ENCODE data around the gene RTN4. TPM values are rescaled to one million over a fixed set of nuclear protein-coding genes. Genes with fewer than 3 reads are reported as not detected.
"Not testable (repeated sequence)": the region's sequence is repeated elsewhere in the genome, so short reads cannot be mapped to it uniquely, and the experiment has no call there.

Gene RTN4
- total and polyA plus RNA-seq, 2 experiments from 2014 or later: 218 to 221 TPM

GRCh38 chr2:55093381-55093780 is 43.1 kb upstream of the RTN4 start:
- H3K27me3 Mint-ChIP-seq (ENCODE audit: insufficient read depth, low read depth, poor library complexity): no peaks in the 10 kb centered on the region
- peaks cover 4% of the 10 kb centered on the region for H3K4me1 Mint-ChIP-seq
- Histone ChIP-seq H3K79me2 (replicated peaks; ENCODE audit: insufficient read depth) (no peaks in the 10 kb centered on the region), H3K4me3 (no peak overlapping the region), H3F3A (replicated peaks; ENCODE audit: low read depth) (no peaks in the 10 kb centered on the region), H4K20me1 (replicated peaks; ENCODE audit: insufficient read depth) (no peaks in the 10 kb centered on the region), H3K27ac (ENCODE audit: low read depth) (no peak overlapping the region), H3K4me1 (ENCODE audit: insufficient read depth) (peaks cover 4% of the 10 kb centered on the region), H2AFZ (no peak overlapping the region), H3K4me2 (no peak overlapping the region), H3K36me3 (ENCODE audit: insufficient read depth) (no peaks in the 10 kb centered on the region; the same call in 1 of the 2 replicates), H3K9me2 (ENCODE audit: insufficient read depth) (peaks cover 11% of the 10 kb centered on the region), H3K27me3 (ENCODE audit: insufficient read depth) (no peaks in the 10 kb centered on the region)
- H3K36me3 Mint-ChIP-seq (ENCODE audit: low read depth): no peaks in the 10 kb centered on the region
- TF ChIP-seq, protein P1, sequence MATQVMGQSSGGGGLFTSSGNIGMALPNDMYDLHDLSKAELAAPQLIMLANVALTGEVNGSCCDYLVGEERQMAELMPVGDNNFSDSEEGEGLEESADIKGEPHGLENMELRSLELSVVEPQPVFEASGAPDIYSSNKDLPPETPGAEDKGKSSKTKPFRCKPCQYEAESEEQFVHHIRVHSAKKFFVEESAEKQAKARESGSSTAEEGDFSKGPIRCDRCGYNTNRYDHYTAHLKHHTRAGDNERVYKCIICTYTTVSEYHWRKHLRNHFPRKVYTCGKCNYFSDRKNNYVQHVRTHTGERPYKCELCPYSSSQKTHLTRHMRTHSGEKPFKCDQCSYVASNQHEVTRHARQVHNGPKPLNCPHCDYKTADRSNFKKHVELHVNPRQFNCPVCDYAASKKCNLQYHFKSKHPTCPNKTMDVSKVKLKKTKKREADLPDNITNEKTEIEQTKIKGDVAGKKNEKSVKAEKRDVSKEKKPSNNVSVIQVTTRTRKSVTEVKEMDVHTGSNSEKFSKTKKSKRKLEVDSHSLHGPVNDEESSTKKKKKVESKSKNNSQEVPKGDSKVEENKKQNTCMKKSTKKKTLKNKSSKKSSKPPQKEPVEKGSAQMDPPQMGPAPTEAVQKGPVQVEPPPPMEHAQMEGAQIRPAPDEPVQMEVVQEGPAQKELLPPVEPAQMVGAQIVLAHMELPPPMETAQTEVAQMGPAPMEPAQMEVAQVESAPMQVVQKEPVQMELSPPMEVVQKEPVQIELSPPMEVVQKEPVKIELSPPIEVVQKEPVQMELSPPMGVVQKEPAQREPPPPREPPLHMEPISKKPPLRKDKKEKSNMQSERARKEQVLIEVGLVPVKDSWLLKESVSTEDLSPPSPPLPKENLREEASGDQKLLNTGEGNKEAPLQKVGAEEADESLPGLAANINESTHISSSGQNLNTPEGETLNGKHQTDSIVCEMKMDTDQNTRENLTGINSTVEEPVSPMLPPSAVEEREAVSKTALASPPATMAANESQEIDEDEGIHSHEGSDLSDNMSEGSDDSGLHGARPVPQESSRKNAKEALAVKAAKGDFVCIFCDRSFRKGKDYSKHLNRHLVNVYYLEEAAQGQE (IDR thresholded peaks at IDR 0.05; ENCODE audit: unreplicated experiment): no peak
- TF ChIP-seq ETS1 (IDR thresholded peaks at IDR 0.05) (no peak), EZH2phosphoT487 (IDR thresholded peaks at IDR 0.05; ENCODE audit: unreplicated experiment) (no peak), ZNF114 (CRISPR knock-in tag; IDR thresholded peaks at IDR 0.05) (no peak), ZNF331 (CRISPR knock-in tag; IDR thresholded peaks at IDR 0.05; ENCODE audit: low read depth) (no peak), JUNB (IDR thresholded peaks at IDR 0.05; ENCODE audit: unreplicated experiment) (no peak), POLR2AphosphoS5 (IDR thresholded peaks at IDR 0.05; ENCODE audit: low read depth) (no peak), EZH2 (IDR thresholded peaks at IDR 0.05; ENCODE audit: low read depth, unreplicated experiment) (no peak), STAT1 (IDR thresholded peaks at IDR 0.05; ENCODE audit: unreplicated experiment) (no peak)
- no peak overlapping the region for H3K4me3 Mint-ChIP-seq
- no peak overlapping the region for H3K27ac Mint-ChIP-seq
- DNase-seq (ENCODE audit: low spot score) (no peak), ATAC-seq (no peak)
- H3K9me3 Mint-ChIP-seq: no peaks in the 10 kb centered on the region

GRCh38 chr2:55092439-55092838 is 42.2 kb upstream of the RTN4 start:
- H3K27me3 ChIP-seq (ENCODE audit: insufficient read depth): no peaks in the 10 kb centered on the region
- no peak for ATAC-seq
- no peak overlapping the region for H3K4me3 Mint-ChIP-seq
- no peak for TF ChIP-seq POLR2AphosphoS5 (IDR thresholded peaks at IDR 0.05; ENCODE audit: low read depth)
- TF ChIP-seq, protein P2, sequence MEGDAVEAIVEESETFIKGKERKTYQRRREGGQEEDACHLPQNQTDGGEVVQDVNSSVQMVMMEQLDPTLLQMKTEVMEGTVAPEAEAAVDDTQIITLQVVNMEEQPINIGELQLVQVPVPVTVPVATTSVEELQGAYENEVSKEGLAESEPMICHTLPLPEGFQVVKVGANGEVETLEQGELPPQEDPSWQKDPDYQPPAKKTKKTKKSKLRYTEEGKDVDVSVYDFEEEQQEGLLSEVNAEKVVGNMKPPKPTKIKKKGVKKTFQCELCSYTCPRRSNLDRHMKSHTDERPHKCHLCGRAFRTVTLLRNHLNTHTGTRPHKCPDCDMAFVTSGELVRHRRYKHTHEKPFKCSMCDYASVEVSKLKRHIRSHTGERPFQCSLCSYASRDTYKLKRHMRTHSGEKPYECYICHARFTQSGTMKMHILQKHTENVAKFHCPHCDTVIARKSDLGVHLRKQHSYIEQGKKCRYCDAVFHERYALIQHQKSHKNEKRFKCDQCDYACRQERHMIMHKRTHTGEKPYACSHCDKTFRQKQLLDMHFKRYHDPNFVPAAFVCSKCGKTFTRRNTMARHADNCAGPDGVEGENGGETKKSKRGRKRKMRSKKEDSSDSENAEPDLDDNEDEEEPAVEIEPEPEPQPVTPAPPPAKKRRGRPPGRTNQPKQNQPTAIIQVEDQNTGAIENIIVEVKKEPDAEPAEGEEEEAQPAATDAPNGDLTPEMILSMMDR (conservative IDR thresholded peaks at IDR 0.05; ENCODE audit: low read depth in 2 of 2): no peak
- TF ChIP-seq EZH2phosphoT487 (IDR thresholded peaks at IDR 0.05; ENCODE audit: unreplicated experiment): no peak
- no peak for TF ChIP-seq ZNF114 (CRISPR knock-in tag; IDR thresholded peaks at IDR 0.05)
- TF ChIP-seq, protein P1 (IDR thresholded peaks at IDR 0.05; ENCODE audit: unreplicated experiment): no peak
- no peak overlapping the region for H3K27ac ChIP-seq (ENCODE audit: low read depth)
- no peaks in the 10 kb centered on the region for H3K4me1 ChIP-seq (ENCODE audit: insufficient read depth)
- H3K4me1 Mint-ChIP-seq: peaks cover 4% of the 10 kb centered on the region
- H3F3A ChIP-seq (replicated peaks; ENCODE audit: low read depth): no peaks in the 10 kb centered on the region
- no peaks in the 10 kb centered on the region for H4K20me1 ChIP-seq (replicated peaks; ENCODE audit: insufficient read depth)
- peak overlapping the region; percentile 81; the same call in 1 of the 2 replicates for H2AFZ ChIP-seq
- peaks cover 11% of the 10 kb centered on the region for H3K9me2 ChIP-seq (ENCODE audit: insufficient read depth)
- no peaks in the 10 kb centered on the region for H3K79me2 ChIP-seq (replicated peaks; ENCODE audit: insufficient read depth)
- no peak for DNase-seq (ENCODE audit: low spot score)
- no peak overlapping the region for H3K4me3 ChIP-seq
- no peak overlapping the region for H3K4me2 ChIP-seq
- H3K36me3 ChIP-seq (ENCODE audit: insufficient read depth): no peaks in the 10 kb centered on the region; the same call in 1 of the 2 replicates
- no peaks in the 10 kb centered on the region for H3K9me3 Mint-ChIP-seq
- H3K27ac Mint-ChIP-seq: no peak overlapping the region
- H3K36me3 Mint-ChIP-seq (ENCODE audit: low read depth): no peaks in the 10 kb centered on the region
- H3K27me3 Mint-ChIP-seq (ENCODE audit: insufficient read depth, low read depth, poor library complexity): no peaks in the 10 kb centered on the region

GRCh38 chr2:55091681-55092080 is 41.4 kb upstream of the RTN4 start:
- H3K4me1 Mint-ChIP-seq; H3K36me3 Mint-ChIP-seq (ENCODE audit: low read depth); H3K9me3 Mint-ChIP-seq; H3K27me3 ChIP-seq (ENCODE audit: insufficient read depth); H3F3A ChIP-seq (replicated peaks; ENCODE audit: low read depth); H3K36me3 ChIP-seq (ENCODE audit: insufficient read depth); ATAC-seq; H3K4me2 ChIP-seq; H3K79me2 ChIP-seq (replicated peaks; ENCODE audit: insufficient read depth); H3K4me1 ChIP-seq (ENCODE audit: insufficient read depth); H3K27ac ChIP-seq (ENCODE audit: low read depth); DNase-seq (ENCODE audit: low spot score); H2AFZ ChIP-seq; H3K27me3 Mint-ChIP-seq (ENCODE audit: insufficient read depth, low read depth, poor library complexity); H4K20me1 ChIP-seq (replicated peaks; ENCODE audit: insufficient read depth); H3K4me3 ChIP-seq; H3K27ac Mint-ChIP-seq; H3K4me3 Mint-ChIP-seq: not testable (repeated sequence)
- peaks cover 11% of the 10 kb centered on the region for H3K9me2 ChIP-seq (ENCODE audit: insufficient read depth)

Measured in GM23338 (cell line).